Putamen (tissue), 1 donor: ENCODE data around the gene CSTF1.
"Not testable (repeated sequence)": the region's sequence is repeated elsewhere in the genome, so short reads cannot be mapped to it uniquely, and the experiment has no call there.

Source experiments
- DNase-seq: peaks from one replicate; pipeline ENCODE4 v3.0.0-alpha.2; 2016; ENCODE audit warnings: low spot score

The CSTF1 gene

DNA sequence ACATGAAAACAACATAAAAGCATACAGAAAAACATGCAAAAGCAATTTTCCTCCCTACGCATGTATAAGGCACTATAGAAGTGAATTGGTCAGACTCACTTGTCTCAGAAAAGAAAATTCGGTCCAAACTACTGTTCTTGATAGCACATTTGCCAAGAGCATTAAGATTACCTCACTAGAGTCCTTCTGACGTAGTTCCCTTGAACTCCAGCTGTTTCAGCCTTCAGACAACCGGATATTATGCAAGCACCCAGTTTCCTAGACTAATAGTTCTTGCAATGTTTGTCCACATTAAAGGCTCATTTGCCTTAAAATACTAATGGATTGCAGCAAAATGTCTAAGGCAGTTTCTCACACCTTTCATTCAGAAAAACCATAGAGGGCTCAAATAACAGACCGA lies 17.1 kb downstream of the CSTF1 start:
- DNase-seq, result no peak

DNA sequence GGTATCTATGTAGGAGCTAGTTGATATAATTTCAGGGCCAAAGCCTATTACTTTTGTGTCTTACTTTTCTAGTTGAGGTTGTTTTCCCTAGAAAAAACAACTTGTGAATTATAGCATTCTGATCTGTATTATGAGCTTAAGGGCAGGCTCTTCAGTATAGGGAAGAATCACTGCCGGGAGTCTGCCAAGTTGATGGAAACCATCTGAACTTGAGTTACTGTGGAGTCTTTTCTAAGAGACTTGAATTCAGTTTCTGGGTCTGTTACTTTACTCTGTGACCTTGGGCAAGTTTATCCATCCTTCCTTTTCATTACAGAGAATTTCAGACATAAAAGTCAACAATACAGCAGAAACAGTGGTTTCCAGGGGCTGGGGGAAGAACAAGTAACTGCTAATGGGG lies 17.5 kb downstream of the CSTF1 start:
- no peak for DNase-seq

DNA sequence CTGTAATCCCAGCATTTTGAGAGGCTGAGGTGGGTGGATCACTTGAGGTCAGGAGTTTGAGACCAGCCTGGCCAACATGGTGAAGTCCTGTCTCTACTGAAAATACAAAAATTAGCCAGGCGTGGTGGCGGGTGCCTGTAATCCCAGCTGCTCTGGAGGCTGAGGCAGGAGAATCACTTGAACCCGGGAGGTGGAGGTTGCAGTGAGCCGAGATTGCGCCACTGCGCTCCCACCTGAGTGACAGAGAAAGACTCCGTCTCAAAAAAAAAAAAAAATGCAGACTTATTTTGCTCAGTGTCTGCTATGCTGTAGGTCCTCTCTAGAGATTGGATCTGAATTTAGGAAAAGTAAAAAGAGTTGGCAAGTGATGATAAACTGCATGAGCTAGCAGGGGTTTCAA lies 18.8 kb downstream of the CSTF1 start:
- not testable (repeated sequence) for DNase-seq

DNA sequence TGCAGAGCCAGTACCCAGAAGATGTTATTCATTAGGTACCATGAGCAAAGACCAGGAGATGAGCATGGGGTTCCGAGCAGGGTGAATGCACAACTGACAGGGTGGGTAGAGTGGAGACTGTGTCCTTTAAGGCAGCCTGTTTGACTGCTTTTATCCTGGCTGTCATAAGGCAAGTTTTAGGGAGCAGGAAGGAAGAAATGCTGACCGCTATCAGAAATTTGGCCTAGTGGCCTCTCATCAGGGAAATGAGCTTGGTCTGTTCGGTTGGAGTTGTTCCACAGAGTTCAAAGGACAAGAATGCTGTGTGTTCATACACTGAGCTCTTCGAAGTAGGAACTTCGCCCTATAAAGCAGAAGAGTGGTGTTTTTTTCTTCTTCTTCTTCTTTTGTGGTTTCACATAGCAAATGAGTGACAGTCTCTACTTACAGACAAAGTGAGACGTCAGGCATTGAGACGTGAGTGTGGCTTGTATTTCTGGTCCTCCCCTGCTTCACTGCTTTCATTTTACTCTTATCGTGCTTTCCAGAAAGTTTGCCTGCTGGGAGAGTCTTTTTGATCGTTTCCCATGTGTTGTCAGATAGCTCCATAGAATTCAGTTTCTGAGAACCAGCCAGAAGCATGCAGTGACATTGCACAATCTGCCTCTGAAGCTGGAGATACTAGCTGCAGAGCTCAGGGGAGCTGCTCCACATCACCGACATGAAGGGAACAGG lies 19.5 kb downstream of the CSTF1 start, which contains the start of gene CASS4:
CASS4 (plus strand) TSS at position 502 of the 714 bp plus-strand sequence; CDS start at position 701, 199 bp downstream.
- DNase-seq, result peak; percentile 28

DNA sequence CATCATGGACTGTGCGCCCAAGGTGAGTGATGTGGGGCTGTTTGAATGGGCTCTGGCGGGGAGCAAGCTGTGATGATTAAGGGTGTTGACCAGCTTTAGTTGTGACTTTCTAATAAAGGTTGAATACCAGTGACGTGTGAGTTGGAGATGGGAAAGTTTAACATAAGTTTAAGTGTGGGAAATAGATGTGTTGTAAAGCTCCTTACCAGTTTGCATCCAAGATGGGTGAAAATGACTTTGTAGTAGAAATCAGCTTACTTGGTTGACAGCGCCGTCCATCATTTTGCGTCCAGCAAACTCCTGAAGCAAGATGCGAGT lies 20.0 kb downstream of the CSTF1 start:
- no peak for DNase-seq

DNA sequence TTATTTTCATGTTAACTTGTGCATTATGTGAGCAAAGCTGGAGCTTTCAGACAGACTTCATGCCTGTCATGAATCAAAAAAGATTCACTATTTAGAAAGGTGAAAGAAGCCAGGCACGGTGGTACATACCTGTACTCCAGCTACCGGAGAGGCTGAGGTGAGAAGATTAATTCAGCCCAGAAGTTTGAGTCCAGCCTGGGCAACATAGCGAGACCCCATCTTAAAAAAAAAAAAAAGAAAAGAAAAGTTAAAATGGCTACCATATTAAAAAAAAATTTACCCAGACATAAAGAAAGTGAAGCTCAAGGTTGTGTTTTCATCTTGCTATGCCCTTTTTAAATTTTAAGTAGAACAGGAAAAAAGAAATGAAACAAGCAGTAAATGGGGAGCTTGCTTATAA lies 20.5 kb downstream of the CSTF1 start:
- DNase-seq, result no peak

DNA sequence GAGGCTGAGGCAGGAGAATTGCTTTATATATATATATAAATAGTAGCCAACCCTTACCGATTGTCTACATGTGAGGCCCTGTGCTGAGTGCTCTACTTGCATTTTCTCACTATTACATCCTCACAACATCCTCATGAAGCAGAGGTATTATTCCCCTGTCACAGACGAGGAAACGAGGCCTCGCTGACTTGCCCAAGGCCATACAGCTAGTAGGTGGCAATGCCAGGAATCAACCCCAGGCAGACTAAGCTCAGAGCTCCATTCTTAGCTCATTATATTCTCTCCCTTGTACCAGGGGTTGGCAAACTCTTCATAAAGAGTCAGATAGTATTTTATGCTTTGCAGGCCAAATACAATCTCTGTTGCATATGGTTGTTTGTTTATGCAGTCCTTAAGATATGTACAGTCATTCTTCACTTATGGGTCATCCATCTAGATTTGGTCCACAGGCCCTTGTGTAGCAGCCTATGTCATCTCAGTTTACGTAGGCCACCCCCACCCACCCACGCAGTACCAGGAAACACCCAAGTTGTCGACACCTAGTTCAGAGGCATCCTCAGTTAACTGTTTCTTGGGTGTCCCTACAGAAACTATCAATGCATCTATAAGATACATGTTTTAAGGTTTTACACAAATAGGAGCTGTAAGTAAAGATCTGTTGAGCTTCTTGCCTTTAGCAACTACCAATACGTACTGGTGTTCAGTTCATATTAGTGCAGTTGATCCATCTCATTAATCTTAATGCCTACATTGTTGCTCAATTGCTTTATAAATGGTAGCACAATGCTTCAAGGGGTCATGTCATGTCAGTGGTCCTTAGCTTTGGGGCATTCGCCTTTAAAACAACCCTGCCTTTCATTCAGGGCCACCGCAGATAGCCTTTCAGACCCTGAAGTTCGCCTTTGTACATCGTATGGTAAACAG lies 22.7 kb downstream of the CSTF1 start:
- DNase-seq, result no peak

DNA sequence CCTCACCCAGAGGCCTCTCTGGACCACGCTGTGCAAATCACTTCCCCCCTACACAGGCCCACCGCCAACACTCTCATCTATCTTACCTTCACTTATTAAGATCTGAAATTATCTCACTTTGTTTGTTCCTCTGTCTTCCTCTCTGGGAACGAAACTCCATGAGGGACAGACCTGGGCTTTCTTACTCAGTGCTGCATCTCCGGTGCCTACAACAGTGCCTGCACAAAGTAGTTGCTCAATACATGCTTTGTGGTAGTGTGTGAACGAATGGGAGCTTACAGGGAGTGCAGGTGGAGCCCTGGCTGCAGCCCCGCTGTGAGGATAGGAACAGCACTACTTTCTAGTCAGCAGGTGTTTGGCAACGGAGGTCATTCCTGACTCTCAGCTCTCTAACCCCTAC lies 25.0 kb downstream of the CSTF1 start:
- DNase-seq, result no peak

DNA sequence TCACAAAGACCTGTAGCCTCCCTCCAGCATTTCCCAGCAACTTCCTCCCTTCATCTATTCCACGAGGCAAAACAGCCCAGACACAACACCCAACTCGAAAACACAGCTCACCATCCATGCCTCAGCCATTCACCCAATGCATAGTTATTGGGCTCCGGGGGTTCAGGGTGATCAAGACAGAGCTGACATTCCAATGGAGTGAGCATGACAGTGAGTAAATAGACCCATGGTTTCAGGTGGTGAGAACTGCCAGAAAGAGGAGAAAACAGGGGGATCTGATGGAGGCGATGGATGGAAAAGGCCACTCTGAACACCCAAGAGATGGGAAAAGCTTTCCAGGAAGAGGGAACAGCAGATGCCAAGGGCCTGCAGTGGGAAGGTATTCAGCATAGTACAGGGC lies 25.5 kb downstream of the CSTF1 start:
- DNase-seq, result no peak

DNA sequence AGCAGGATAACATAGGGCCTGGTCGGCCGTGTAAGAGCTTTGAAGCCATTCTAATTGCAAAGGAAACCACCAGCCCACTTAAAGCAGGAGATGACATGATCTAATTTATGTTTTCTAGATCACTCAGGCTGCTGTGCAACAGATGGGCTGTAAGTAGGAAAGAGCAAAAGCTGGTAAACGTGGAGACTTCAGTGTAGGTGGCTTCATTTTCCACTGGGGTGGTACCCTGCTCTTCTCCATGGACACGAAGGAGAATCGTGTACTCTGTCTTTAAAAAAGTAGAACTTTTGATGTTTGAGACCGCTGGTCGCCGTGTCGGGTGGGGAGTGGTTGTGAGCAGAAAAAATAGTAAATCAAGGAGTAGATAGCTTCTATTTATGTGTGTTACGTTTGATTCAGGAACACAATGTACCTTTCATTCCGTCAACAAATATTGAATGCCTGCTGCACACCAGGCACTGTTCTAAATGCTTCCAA lies 26.0 kb downstream of the CSTF1 start:
- no peak for DNase-seq

DNA sequence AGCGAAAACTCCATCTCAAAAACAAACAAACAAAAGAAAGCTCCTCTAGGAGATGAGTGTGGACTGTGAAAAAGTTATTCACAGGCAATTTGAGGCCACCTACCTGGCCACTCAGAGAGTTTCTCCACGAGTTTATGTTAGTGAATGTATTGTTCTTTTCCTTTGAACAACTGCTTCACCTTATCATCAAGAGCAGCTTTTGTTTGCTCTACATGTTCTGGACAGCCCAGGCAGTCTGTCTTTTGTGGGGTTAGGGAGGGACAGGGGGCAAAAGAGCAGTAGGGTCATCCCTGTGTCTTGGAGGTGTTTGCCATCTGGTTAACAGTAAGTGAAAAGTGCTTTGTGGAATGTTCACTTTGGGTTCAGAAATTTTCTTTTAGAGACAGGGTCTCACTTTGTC lies 27.6 kb downstream of the CSTF1 start:
- DNase-seq, result no peak

DNA sequence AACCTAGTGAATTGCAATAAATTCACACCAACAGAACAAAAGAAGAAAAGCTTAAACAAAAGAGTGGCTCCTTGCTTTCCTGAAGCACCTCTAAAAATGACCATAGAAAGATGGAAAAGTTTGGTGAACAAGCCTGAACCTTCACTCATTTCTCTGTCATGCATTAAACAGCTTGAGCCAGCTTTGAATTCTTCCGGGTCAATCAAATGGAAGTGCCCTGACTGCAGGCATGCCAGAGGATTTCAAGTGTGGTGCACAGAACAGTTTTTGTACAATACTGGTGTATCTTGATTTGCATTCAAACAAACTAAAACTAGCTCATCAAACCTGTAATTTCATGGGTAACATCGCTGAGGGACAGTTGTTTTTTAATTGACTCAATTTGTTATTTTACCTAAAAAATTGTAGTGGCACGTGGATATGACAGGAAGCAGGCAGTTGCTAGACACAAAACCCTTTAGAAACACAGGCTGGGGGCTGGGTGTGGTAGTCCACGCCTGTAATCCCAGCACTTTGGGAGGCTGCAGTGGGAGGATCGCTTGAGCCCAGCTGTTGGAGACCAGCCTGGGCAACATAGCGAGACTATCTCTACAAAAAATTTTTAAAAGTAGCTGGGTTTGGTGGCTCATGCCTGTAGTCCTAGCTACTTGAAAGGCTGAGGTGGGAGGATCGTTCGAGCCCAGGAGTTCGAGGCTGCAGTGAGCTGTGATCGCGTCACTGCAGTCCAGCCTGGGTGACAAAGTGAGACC lies 28.7 kb downstream of the CSTF1 start:
- DNase-seq, result no peak

DNA sequence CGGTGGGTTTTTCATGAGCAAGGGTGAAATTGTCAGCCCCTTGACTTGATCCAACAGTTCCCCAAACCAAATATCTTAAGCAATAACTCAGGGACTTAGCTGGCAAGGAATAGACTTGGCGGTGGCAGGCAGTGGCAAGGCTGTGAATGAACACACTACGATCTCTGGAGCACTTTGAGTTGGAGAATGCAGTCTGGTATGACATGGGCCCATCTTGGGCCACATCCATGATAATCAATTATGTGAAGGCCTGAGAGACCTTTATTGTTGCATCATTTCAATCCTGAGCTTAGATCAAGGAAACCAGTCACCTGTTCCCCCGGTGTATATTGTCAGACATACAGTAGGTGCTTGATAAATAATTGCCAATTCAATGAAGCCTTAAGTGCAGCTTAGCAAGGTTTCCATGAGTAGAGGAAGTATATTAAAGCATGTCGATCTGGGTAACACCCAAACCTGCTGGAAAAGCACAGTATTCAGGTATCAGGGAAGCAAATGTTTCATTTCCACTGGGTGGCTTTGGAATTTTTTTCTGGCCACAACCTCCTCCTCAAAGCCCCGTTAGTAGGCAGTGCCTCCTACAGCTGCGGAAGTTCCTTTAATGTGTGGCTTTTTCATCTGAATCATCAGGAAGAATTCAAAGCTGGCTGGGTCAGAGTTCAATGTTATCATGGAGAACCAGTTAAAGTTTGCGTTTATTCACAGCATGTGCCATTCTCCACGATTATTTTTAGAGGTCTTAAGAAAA lies 29.8 kb downstream of the CSTF1 start:
- DNase-seq, result no peak

DNA sequence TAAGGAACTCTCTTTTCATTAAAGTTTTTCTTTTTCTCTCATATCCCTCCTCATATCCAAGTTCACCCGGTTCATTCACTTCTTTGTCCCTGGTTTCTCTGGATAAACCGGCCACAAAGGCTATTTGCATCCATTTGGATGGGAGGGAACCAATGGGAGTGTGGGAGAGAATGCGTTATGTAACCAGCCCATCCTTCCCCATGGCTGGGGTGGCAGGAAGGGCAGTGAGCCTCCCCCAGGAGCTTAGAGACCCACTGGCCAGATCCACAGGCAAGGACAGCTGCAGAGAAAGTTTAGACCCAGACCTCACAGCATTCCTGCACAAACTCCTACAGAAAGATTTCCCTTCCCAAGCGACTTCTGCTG lies 30.4 kb downstream of the CSTF1 start:
- DNase-seq, result no peak

DNA sequence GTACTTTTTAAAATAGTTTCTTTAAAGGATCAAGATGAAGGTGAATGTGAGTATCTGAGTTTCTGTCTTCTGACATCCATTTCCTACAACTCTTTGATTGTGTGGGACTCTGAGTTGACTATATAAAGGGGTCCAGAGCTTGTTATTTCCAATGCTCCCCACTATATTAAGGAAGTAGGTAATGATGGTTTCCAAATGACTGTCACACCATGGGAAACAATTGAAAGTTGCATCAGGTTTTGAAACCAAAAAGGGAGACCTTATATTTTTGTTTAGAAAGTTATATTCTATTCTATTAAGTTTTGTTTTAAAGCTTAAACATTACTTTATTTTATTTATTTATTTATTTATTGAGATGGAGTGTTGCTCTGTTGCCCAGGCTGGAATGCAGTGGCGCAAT lies 30.8 kb downstream of the CSTF1 start:
- DNase-seq, result no peak

DNA sequence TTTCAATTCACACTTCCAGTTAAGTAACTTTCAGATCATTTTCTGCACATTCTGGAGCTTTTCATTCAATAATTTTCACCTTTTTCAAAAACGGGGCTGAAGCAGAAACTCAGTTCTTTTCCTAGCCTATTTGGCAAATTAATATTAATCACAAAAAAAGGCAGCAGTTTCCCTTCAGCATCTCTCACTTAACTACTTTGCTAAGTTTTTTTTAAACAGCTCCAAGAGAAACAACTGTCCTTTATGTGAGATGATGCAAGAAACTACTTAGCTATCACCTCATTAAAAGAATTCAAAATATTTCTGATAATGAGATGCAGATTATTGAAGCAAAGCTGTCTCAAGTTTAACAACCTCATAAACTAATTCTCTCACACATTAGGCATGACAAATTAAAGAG lies 31.4 kb downstream of the CSTF1 start:
- no peak for DNase-seq

DNA sequence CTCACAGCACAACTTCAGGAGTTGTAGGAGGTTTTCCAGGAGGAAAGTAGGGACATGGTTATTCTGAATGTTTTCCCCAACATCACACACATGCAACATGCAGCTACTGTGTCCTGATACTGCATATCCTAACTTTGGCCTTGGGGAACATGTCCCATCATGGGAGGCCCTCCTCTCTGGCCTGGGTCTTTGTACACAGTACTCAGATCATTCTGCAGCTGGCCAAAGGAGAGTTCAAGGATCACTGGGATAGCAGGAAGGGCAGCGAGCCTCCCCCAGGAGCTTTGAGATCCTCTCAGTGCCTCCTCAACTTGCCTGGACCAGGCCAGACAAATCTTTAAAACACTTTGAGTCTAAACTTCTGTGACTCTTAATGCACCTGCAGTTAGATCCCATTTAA lies 32.5 kb downstream of the CSTF1 start:
- no peak for DNase-seq

DNA sequence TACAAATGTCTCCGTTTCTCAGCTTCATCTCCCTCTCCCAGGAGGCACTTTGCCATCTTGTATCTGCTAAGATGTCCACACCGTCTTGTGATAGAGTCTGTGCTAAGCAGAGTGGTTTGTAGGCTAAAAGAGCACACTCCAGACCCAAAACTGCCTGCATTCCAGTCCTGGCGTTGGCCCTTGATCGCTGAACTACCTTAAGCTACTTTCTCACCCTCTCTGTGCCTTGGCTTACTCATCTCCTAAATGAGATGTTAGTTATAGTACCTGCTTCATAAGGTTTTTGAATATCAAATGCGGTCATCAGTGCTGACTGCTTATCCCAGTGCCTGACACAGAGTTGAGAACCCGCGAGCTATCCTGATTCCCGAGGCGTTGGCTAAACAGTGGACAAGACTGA lies 33.6 kb downstream of the CSTF1 start:
- DNase-seq, result no peak

DNA sequence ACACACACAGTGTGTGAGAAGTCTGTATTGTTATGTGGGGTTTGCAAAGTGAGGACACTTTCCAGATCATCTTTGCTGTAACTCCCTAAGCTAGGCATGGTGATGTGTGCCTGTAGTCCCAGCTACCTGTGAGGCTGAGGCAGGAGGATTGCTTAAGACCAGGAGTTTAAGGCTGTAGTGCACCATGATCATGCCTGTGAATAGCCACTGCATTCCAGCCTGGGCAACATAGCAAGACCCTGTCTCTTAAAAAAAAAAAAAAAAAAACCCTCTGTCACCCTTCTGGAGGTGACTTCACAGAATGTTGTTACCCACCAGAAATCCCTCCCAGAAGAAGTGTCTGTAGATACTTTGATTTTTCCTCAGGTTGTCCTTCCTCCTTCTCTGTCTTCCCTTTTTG lies 34.5 kb downstream of the CSTF1 start:
- DNase-seq, result no peak

DNA sequence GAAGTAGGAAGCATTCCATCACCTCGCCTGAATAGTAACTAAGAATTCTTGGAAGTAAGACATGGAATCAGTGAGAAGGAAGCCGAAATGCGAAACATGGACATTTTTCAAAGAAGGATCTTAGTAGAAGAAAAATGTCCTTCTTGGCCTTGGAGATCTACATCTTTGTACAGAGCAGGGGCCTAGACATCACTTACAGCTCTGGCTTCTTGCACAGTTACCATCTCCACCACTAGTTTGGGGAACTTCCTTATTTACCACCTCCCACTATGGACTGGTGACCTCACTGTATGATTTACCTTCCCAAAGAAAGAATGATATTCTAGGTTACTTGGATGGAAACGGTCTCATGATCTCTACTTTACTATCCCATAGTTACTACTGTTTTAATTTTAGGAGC lies 35.4 kb downstream of the CSTF1 start:
- DNase-seq, result no peak

DNA sequence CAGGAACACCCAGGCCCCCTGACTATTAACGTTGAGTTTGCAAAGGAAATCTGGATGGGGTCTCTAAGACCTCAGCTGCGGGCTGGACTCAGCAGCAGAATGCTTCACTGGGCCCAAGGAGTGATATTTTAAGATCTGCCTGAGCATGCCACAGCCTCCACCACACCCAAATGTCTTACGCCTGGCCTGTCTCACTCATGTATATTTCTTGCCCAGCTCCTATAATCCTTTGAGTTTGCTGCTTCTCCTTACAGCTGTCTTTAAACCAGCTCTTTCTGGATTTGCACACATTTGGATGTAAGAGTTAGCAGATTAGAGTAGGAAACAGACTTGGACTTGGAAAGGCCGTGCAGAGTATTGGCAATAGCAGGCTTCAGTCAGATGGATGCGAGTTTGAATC lies 36.0 kb downstream of the CSTF1 start:
- DNase-seq, result no peak

DNA sequence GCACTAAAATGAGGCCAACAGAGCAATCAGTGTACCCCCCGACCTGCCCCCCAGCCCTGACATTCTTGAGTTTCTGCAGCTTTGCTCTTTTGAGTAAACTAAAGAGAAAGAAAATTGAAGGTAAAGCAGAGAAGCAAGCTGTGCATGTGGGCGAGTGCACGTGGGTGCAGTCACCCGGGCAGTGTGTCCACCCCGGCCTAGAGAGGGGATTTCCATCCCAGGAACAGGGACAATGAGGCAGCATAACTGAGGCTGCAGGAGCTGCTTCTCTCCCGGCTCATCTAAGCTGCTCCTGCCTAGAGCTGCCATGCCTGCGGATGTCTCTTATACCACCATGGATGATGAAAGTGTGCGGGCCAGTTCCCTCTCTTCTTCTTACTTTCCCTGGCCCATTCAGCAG lies 36.4 kb downstream of the CSTF1 start:
- DNase-seq, result no peak
